HG03066 (cell line): ENCODE data around the gene ALOX12.
A peak's percentile ranks its signal among the peaks of the same experiment; 100 is the strongest.

Source experiments
- ATAC-seq: cut with Tn5 transposase; IDR thresholded peaks from one replicate; pipeline ENCODE4 v1.9.1; 2021; ENCODE audit warnings: low read depth; ENCODE audit not compliant: unreplicated experiment

ALOX12 gene

GRCh38 chr17:7001318-7001961 lies 5.6 kb downstream of the ALOX12 start:
- no peak for ATAC-seq

DNA sequence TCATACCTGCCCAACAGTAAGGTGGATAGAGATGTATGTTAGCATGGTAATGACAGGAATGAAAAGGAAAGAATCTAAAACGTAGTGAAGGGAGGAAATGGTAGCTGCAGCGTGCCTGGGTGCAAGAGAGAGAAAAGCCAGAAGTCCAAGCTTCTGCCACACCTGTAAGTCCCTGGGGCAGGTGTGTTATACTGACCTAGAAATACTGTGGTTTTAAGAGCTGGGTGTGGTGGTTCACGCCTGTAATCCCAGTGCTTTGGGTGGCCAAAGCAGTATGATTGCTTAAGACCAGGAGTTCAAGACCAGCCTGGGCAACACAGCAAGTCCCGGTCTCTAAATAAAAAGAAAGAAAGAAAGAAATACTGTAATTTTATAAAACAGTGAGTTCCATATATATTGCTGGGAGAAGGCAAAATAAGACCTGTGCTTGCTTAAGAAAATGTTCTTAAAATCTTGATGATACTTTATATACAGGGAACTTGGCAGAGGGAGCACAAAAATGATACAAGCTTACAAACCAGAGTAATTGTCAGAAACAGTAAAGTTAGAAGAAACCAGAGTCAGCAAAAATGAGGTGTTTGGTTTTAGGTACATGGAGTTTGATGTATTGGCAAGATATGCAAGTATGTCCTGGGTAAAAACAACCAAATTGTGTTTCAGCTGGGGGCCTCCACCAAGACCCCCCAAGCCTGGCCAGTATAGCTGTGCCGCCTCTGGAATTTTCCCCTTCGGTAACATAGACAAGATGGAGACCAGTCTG lies 6.6 kb downstream of the ALOX12 start:
- no peak for ATAC-seq

DNA sequence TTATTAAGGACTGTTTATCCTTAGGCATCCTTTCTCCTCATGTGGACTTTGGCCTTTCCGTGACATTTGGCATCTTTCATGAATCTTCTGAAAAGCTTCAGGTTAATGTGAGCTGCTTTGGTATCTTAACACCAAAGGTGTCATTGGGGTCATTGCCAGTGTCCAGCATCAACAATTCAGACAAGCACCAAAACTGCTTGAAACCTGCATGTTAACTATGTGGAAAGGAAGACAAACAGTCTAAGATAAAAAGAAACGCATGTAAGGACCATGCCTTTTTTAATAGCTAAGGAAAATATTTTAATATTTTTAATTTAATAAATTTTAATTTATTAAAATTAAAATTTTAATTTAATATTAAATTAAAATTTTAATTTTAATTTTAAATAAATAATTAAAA lies 7.9 kb downstream of the ALOX12 start:
- ATAC-seq = no peak

DNA sequence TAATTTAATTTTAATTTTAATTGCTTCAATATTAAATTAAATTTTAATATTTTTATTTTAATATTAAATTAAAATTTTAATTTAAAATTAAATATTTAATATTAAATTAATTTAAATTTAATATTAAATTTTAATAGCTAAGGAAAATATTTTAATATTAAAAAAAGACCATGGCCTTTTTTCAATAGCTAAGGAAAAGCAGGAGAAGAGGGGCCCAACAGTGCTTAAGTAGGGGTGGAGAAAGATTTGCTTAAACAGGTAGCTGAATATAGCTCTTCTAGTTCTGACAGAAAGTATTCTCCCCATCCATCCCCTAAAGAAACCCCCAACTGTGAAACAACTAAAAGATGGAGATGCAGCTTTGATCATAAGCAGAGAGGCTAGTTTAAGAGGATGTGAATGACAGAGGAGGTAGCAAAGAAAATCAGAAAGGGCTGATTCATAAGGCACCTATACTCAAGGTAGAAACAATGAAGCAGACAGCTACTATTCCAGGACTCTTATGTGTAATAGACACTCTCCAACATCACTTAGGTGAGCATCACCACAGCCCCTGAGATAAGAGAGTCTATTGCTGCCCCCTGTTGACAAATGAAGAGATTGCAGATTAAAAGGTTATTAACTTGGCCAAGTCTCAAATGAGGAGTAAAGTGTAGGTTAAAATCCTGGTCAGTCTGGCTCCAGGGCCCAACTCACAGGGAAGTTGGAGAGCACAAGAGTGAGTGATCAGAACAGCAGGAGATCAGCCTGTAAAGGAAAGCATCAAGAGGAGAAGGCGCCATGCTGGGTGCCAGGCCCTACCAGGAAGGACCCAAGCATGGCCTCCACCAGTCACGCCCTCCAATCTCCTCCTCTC lies 8.8 kb downstream of the ALOX12 start:
- ATAC-seq = no peak

DNA sequence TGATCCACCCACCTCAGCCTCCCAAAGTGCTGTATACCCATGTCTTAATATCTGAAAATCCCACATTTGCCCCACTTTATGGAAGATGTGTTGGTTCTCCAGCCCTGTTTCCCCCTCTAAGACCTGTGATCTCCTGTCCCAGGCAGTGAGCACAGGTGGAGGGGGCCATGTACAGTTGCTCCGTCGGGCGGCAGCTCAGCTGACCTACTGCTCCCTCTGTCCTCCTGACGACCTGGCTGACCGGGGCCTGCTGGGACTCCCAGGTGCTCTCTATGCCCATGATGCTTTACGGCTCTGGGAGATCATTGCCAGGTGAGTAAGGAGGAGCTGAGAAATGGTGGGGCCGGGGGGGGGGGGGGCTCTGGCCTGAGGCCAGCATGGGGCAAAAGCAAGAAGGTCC lies 9.9 kb downstream of the ALOX12 start:
- no peak for ATAC-seq

DNA sequence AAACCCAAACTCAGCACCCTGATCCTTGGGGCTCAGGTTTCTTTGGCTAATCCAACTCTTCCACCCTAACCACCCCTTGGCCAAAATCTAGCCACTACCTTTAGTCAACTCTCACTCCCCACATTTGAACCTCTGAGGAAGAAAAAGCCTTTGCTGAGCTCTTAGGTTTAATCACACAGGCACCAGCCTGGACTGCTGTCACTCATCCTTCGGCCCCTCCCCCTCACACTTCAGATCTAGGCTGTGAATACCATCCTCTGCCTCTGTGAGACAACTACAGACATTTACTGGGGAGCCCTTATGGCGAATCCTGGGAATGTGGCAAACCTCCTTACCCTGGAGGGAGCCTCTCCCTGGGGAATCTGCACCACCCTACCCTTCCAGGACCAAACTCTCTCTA lies 11.3 kb downstream of the ALOX12 start:
- ATAC-seq = no peak

DNA sequence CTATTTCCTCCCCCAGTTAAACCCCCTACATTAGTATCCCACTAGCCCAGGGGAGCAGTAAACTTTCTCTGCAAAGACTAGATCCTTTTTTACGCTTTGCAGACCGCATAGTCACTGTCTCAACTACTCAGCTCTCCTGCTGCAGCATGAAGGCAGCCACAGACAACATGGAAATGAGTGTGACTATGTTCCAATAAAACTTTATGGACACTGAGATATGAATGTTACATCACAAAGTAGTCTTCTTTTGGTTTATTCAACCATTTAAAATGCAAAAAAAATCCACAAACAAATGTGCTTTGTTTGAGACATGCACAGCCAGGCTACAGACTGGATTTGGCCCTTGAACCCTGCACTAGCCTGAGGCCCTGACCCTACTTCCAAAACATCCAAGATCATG lies 14.7 kb downstream of the ALOX12 start:
- ATAC-seq = no peak

DNA sequence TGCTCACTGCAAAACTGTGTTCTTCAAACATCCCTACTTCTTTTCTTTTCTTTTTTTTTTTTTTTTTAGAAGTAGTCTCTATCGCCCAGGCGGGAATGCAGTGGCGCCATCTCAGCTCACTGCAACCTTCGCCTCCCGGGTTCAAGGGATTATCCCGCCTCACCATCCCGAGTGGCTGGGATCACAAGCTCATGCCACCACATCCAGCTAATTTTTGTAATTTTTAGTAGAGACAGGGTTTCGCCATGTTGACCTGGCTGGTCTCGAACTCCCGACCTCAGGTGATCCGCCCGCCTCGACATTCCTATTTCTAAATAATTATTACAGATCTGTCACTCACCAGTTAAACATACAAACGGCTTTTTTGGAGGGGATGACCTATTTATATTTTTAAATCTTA lies 15.6 kb downstream of the ALOX12 start:
- no peak for ATAC-seq

DNA sequence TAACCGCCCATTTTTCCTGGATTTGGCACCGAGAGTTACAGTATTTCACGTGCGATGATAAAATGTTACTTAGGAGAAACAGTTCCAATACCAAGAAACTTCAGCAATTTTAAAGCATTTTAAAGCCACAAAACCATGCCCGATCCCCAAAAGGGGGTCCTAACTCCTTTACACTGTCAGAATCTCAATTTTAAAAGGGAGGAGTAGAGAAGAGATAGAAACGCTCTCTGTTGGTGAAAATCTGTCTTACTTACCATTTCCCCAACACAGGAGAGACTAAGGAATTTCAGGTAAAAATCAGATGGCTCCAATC lies 16.0 kb downstream of the ALOX12 start:
- no peak for ATAC-seq

DNA sequence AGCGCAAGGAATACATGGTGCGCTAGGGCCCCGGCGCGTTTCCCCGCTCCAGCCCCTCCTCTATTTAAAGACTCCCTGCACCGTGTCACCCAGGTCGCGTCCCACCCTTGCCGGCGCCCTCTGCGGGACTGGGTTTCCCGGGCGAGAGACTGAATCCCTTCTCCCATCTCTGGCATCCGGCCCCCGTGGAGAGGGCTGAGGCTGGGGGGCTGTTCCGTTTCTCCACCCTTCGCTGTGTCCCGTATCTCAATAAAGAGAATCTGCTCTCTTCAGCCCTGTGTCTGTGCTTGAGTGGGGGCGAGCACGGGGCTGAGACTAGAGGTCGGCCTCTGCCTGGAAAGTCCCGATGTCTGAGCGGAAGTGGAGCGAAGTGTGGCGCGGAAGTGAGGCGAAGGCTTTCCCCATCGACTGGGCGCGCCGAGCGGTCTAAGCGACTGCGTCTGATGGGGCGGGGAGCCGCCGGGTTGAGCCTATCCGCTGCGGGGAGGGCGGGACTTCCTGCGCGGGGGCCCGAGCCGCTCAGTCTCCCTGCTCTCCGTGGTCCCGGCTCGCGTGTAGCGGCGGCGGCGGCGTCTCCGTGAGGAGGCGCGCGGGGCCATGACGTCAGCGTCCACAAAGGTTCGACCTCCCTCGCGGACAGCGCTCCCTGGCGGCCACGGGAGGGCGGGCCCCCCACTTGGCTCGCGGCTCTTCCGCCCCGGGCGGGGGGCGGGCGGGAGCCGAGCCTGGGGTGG lies 18.6 kb downstream of the ALOX12 start:
- peak; percentile 82 for ATAC-seq

- ATAC-seq = no peak
These were observed 19.4 kb downstream of the ALOX12 start for GRCh38 chr17:7014995-7015958.

GRCh38 chr17:7016418-7016817 lies 20.6 kb downstream of the ALOX12 start:
- no peak for ATAC-seq

- ATAC-seq = no peak
These were observed 21.3 kb downstream of the ALOX12 start for GRCh38 chr17:7016886-7017826.

DNA sequence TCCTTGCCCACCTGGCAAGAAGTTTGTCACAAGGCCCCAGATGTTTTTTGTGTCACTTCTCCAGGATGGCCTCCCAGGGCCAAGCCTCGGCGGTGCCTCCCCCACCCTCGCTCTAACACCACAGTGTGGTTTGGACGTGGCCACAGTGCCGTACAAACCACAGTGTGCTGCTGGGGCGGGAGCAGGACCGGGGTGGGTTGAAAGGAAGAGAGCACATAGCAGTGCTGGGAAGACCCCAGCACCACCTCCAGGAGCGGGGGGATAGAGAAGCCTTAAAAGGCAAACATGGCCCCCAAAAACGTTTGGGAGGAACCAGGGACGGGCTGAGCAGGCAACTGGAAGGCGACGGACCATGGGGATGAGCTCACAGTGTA lies 22.0 kb downstream of the ALOX12 start:
- no peak for ATAC-seq

DNA sequence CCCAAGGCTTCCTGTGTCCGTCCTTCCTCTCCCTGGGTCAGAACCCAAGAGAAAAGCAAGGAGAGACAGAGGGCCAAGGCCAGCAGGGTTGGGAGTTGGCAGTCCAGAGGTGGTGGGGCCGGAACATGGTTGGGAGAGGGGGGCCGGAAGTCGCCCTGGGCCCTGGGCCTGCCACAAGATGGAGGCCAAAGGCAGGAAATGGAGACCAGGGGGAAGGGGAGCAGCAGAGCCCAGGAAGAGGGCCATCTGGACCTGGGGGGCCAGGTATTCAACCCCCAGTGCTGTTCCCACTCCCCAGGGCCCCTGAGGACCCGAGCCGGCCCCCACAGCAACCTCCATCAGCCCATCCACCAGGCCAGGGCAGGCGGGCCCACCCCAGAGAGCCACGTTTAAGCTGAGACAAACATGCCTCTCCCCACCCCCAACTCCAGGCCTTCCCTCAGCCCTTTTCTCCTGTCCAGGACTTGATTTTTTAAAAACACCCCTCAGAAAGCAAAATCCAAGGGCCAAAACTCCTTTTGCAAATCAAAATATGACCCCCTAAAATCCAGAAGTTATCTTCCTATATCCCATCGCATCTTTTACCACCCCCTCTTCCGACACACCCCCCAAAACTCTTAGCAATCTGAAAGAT lies 22.6 kb downstream of the ALOX12 start:
- no peak for ATAC-seq

- no peak for ATAC-seq
These were observed 23.5 kb downstream of the ALOX12 start for GRCh38 chr17:7019367-7019766.

- no peak for ATAC-seq
These were observed 24.1 kb downstream of the ALOX12 start for GRCh38 chr17:7019839-7020519.
